ENCODE measurements around the gene KIF26B. TPM values are rescaled to one million over a fixed set of nuclear protein-coding genes. Genes with fewer than 3 reads are reported as not detected.

The KIF26B gene
- total RNA-seq, 1 donor from 2014 or later: 5.1 TPM

GRCh38 chr1:245365095-245366020 is 210.6 kb downstream of the KIF26B start:
- H3K27ac Mint-ChIP-seq: peak overlapping the region; percentile 49
- H3K4me3 Mint-ChIP-seq (ENCODE audit: low read depth): no peak overlapping the region
- no peaks in the 10 kb centered on the region for H3K27me3 Mint-ChIP-seq
- peaks cover 2% of the 10 kb centered on the region for H3K36me3 Mint-ChIP-seq (ENCODE audit: insufficient read depth)
- peaks cover 20% of the 10 kb centered on the region for H3K4me1 Mint-ChIP-seq (ENCODE audit: low read depth)
- DNase-seq (ENCODE audit: low spot score, unreplicated experiment): no peak
- H3K9me3 Mint-ChIP-seq (ENCODE audit: low read depth): no peaks in the 10 kb centered on the region
- no peak for TF ChIP-seq CTCF (IDR thresholded peaks at IDR 0.05; ENCODE audit: unreplicated experiment)

GRCh38 chr1:245366886-245367285 is 212.1 kb downstream of the KIF26B start:
- peaks cover 5% of the 10 kb centered on the region for H3K36me3 Mint-ChIP-seq (ENCODE audit: insufficient read depth)
- peaks cover 20% of the 10 kb centered on the region for H3K4me1 Mint-ChIP-seq (ENCODE audit: low read depth)
- H3K9me3 Mint-ChIP-seq (ENCODE audit: low read depth): peaks cover 3% of the 10 kb centered on the region
- no peak for DNase-seq (ENCODE audit: low spot score, unreplicated experiment)
- H3K4me3 Mint-ChIP-seq (ENCODE audit: low read depth): no peak overlapping the region
- H3K27ac Mint-ChIP-seq: no peak overlapping the region
- H3K27me3 Mint-ChIP-seq: no peaks in the 10 kb centered on the region
- no peak for TF ChIP-seq CTCF (IDR thresholded peaks at IDR 0.05; ENCODE audit: unreplicated experiment)

GRCh38 chr1:245370175-245370825 is 215.5 kb downstream of the KIF26B start:
- no peak for TF ChIP-seq CTCF (IDR thresholded peaks at IDR 0.05; ENCODE audit: unreplicated experiment)
- Mint-ChIP-seq H3K36me3 (ENCODE audit: insufficient read depth) (peaks cover 9% of the 10 kb centered on the region), H3K4me3 (ENCODE audit: low read depth) (no peak overlapping the region), H3K27ac (no peak overlapping the region), H3K4me1 (ENCODE audit: low read depth) (peaks cover 7% of the 10 kb centered on the region), H3K9me3 (ENCODE audit: low read depth) (peaks cover 10% of the 10 kb centered on the region), H3K27me3 (peaks cover 2% of the 10 kb centered on the region)
- DNase-seq (ENCODE audit: low spot score, unreplicated experiment): no peak

GRCh38 chr1:245370905-245371581 is 216.3 kb downstream of the KIF26B start:
- Mint-ChIP-seq H3K4me1 (ENCODE audit: low read depth) (no peaks in the 10 kb centered on the region), H3K4me3 (ENCODE audit: low read depth) (no peak overlapping the region), H3K36me3 (ENCODE audit: insufficient read depth) (peaks cover 9% of the 10 kb centered on the region), H3K27me3 (peaks cover 3% of the 10 kb centered on the region), H3K9me3 (ENCODE audit: low read depth) (peaks cover 10% of the 10 kb centered on the region), H3K27ac (no peak overlapping the region)
- no peak for TF ChIP-seq CTCF (IDR thresholded peaks at IDR 0.05; ENCODE audit: unreplicated experiment)
- DNase-seq (ENCODE audit: low spot score, unreplicated experiment): no peak

GRCh38 chr1:245373131-245373530 is 218.3 kb downstream of the KIF26B start:
- Mint-ChIP-seq H3K4me3 (ENCODE audit: low read depth) (no peak overlapping the region), H3K27me3 (peaks cover 9% of the 10 kb centered on the region), H3K9me3 (ENCODE audit: low read depth) (peaks cover 10% of the 10 kb centered on the region), H3K4me1 (ENCODE audit: low read depth) (peaks cover 6% of the 10 kb centered on the region), H3K27ac (no peak overlapping the region), H3K36me3 (ENCODE audit: insufficient read depth) (peaks cover 6% of the 10 kb centered on the region)
- DNase-seq (ENCODE audit: low spot score, unreplicated experiment): no peak
- no peak for TF ChIP-seq CTCF (IDR thresholded peaks at IDR 0.05; ENCODE audit: unreplicated experiment)

Measured in progenitor cell of endocrine pancreas (in vitro differentiated cells).